HepG2 (cell line): ENCODE results near the gene SLFN12L. TPM values are rescaled to one million over a fixed set of nuclear protein-coding genes. Genes with fewer than 3 reads are reported as not detected.

ENCODE experiments used
- BRD4 ChIP-seq: sonication (generic); formaldehyde crosslinking; IDR thresholded peaks from 2 replicates; pipeline ENCODE4 v1.4.0; 2020; ENCODE audit warnings: missing genetic modification reagents
- CEBPB ChIP-seq: IDR thresholded peaks from 2 replicates; pipeline ENCODE4 v1.6.1; 2011; ENCODE audit warnings: low read depth, low read length, improper control_type of control experiment, borderline replicate concordance
- GZF1 ChIP-seq: sonication (generic); formaldehyde crosslinking; IDR thresholded peaks from 2 replicates; pipeline ENCODE4 v1.5.1; 2020; ENCODE audit warnings: mild to moderate bottlenecking, missing genetic modification reagents
- HMG20B ChIP-seq: conservative IDR thresholded peaks from 2 replicates; pipeline ENCODE4 v1.6.1; 2016; ENCODE audit warnings: missing genetic modification reagents, missing compliant biosample characterization
- MEIS2 ChIP-seq: sonication (generic); formaldehyde crosslinking; IDR thresholded peaks from 2 replicates; pipeline ENCODE4 v1.9.0; 2021; ENCODE audit warnings: mild to moderate bottlenecking, missing genetic modification reagents
- MIER3 ChIP-seq: IDR thresholded peaks from 2 replicates; pipeline ENCODE4 v1.6.1; 2016; ENCODE audit warnings: missing compliant biosample characterization, borderline replicate concordance
- NFYB ChIP-seq: sonication (generic); formaldehyde crosslinking; IDR thresholded peaks from 2 replicates; pipeline ENCODE4 v1.4.0; 2020; ENCODE audit warnings: missing genetic modification reagents
- NR2F6 ChIP-seq, 2 experiments: IDR thresholded peaks; 2 replicates each; pipeline ENCODE4 v1.6.1; 2016; ENCODE audit warnings: antibody characterized with exemption in 1 of 2, mild to moderate bottlenecking in 1 of 2
- RELA ChIP-seq: sonication (generic); formaldehyde crosslinking; IDR thresholded peaks from 2 replicates; pipeline ENCODE4 v1.4.0; 2020; ENCODE audit warnings: missing genetic modification reagents
- SALL1 ChIP-seq: sonication (generic); formaldehyde crosslinking; IDR thresholded peaks from 2 replicates; pipeline ENCODE4 v1.8.0; 2022; ENCODE audit warnings: mild to moderate bottlenecking, missing genetic modification reagents
- SMC3 ChIP-seq: IDR thresholded peaks from 2 replicates; pipeline ENCODE4 v1.6.1; 2011; ENCODE audit warnings: low read length, improper control_type of control experiment
- ZNF180 ChIP-seq: sonication (generic); formaldehyde crosslinking; IDR thresholded peaks from 2 replicates; pipeline ENCODE4 v1.4.0; 2020; ENCODE audit warnings: low read depth, missing genetic modification reagents, borderline replicate concordance
- ZNF451 ChIP-seq: sonication (generic); formaldehyde crosslinking; IDR thresholded peaks from 2 replicates; pipeline ENCODE4 v1.5.0; 2020; ENCODE audit warnings: mild to moderate bottlenecking, missing genetic modification reagents
- ZNF501 ChIP-seq: sonication (generic); formaldehyde crosslinking; IDR thresholded peaks from 2 replicates; pipeline ENCODE4 v1.5.1; 2020; ENCODE audit warnings: mild to moderate bottlenecking, moderate library complexity, missing genetic modification reagents
- ZNF530 ChIP-seq: sonication (generic); formaldehyde crosslinking; IDR thresholded peaks from 2 replicates; pipeline ENCODE4 v1.5.0; 2020; ENCODE audit warnings: low read depth, mild to moderate bottlenecking, missing genetic modification reagents
- ZNF672 ChIP-seq: sonication (generic); formaldehyde crosslinking; IDR thresholded peaks from 2 replicates; pipeline ENCODE4 v1.8.1; 2022; ENCODE audit warnings: missing genetic modification reagents
- ZNF781 ChIP-seq: sonication (generic); formaldehyde crosslinking; IDR thresholded peaks from 2 replicates; pipeline ENCODE4 v1.5.1; 2020; ENCODE audit warnings: borderline replicate concordance, mild to moderate bottlenecking, missing genetic modification reagents; ENCODE audit errors: not compliant biosample characterization
- ZSCAN20 ChIP-seq: sonication (generic); formaldehyde crosslinking; IDR thresholded peaks from 2 replicates; pipeline ENCODE4 v1.4.0; 2020; ENCODE audit warnings: missing genetic modification reagents, mild to moderate bottlenecking, borderline replicate concordance
- polyA plus RNA-seq, 8 experiments: library from polyadenylated mRNA; depleted of rRNA in 3 of 8; stranded (reverse) in 7 of 8; unstranded in 1 of 8; fragments of >200 nt; fragmentation: Illumina TruSeq in 4 of 8; extraction: Trizol in 4 of 8; gene quantifications; 2 replicates each; pipeline versions ENCODE4 v1.2.1 to v1.2.3, GENCODE V29; 2011 to 2016; ENCODE audit warnings: low read depth in 4 of 8, missing spikeins in 1 of 8, mixed read lengths in 1 of 8; ENCODE audit not compliant: insufficient read depth in 1 of 8
- total RNA-seq, 5 experiments: library from RNA; depleted of rRNA; stranded (reverse); fragments of >200 nt; fragmentation: Illumina TruSeq; extraction: Trizol; gene quantifications; 2 replicates each; pipeline ENCODE4 v1.2.3, GENCODE V29; 2016; ENCODE audit warnings: low read depth in 1 of 5
- TF ChIP-seq, protein P1 (sequence below): sonication (generic); formaldehyde crosslinking; IDR thresholded peaks from 2 replicates; pipeline ENCODE4 v1.4.0; 2020; ENCODE audit warnings: missing genetic modification reagents
- TF ChIP-seq, protein P2 (sequence below): IDR thresholded peaks from 2 replicates; pipeline ENCODE4 v1.6.1; 2016; ENCODE audit warnings: missing compliant biosample characterization, missing genetic modification reagents, borderline replicate concordance
- TF ChIP-seq, protein P3 (sequence below): sonication (generic); formaldehyde crosslinking; IDR thresholded peaks from 2 replicates; pipeline ENCODE4 v1.4.0; 2020; ENCODE audit warnings: low read depth, mild to moderate bottlenecking, missing genetic modification reagents
- TF ChIP-seq, protein P4 (sequence below): conservative IDR thresholded peaks from 2 replicates; pipeline ENCODE4 v1.6.1; 2018; ENCODE audit warnings: missing genetic modification reagents
- TF ChIP-seq, protein P5 (sequence below): sonication (generic); formaldehyde crosslinking; IDR thresholded peaks from 2 replicates; pipeline ENCODE4 v1.5.0; 2020; ENCODE audit warnings: missing genetic modification reagents, mild to moderate bottlenecking, borderline replicate concordance

Gene SLFN12L
- total and polyA plus RNA-seq, 2 of the 13 experiments (the other 11 are each of a cell fraction or from before 2014, with no cell fraction given): not detected

DNA sequence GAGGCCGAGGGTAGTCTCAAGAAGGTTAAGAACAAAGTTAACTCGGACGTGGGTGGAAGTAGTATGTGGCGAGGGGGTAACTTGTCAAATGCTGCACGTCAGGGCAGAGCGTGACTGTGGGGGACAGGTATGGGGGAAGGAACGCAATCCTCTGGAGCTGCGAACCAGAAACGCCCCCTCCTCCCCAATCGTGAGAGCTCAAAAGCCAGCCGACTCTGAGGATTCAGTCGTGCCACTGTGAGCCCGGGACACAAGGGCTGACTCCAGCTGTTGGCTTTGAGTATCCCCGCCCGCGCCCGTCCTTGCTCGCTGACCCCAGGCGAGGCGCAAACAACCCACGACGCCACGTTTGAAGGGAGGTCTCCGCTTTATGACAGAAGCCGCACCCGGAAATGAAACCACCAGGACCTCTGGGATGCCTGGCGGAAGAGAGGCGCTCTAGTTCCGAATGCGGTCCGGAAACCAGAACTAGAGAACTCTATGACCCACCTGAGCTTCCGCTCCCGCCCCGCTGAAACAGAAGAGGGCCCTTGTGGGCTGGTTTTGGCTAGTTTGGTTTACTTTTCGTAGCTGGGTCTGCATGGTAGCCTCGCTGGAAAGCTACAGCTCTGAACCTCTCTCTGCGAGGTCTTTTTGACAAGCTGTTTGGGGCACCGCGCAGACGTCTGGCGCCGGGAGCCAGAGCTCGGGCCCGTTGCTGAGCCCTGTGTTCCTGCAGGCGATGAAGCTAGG is 40.9 kb upstream of the SLFN12L start, which contains the start of gene PEX12 (continued):
- TF ChIP-seq, protein P1, sequence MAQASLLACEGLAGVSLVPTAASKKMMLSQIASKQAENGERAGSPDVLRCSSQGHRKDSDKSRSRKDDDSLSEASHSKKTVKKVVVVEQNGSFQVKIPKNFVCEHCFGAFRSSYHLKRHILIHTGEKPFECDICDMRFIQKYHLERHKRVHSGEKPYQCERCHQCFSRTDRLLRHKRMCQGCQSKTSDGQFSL: no peak
- 0 out of 2 replicates have a peak, but pooled peaks have one; percentile 59 for TF ChIP-seq GZF1 (CRISPR knock-in tag)
- peak; percentile 84 for TF ChIP-seq SALL1 (CRISPR knock-in tag)
- TF ChIP-seq, protein P2, sequence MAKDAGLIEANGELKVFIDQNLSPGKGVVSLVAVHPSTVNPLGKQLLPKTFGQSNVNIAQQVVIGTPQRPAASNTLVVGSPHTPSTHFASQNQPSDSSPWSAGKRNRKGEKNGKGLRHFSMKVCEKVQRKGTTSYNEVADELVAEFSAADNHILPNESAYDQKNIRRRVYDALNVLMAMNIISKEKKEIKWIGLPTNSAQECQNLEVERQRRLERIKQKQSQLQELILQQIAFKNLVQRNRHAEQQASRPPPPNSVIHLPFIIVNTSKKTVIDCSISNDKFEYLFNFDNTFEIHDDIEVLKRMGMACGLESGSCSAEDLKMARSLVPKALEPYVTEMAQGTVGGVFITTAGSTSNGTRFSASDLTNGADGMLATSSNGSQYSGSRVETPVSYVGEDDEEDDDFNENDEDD (CRISPR knock-in tag): peak; percentile 52; the same call in 1 of the 2 replicates
- TF ChIP-seq MEIS2 (CRISPR knock-in tag): peak; percentile 89; the same call in 1 of the 2 replicates
- TF ChIP-seq, protein P3, sequence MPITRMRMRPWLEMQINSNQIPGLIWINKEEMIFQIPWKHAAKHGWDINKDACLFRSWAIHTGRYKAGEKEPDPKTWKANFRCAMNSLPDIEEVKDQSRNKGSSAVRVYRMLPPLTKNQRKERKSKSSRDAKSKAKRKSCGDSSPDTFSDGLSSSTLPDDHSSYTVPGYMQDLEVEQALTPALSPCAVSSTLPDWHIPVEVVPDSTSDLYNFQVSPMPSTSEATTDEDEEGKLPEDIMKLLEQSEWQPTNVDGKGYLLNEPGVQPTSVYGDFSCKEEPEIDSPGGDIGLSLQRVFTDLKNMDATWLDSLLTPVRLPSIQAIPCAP (CRISPR knock-in tag): no peak
- TF ChIP-seq NFYB (CRISPR knock-in tag): peak; percentile 41; the same call in 1 of the 2 replicates
- TF ChIP-seq, protein P4, sequence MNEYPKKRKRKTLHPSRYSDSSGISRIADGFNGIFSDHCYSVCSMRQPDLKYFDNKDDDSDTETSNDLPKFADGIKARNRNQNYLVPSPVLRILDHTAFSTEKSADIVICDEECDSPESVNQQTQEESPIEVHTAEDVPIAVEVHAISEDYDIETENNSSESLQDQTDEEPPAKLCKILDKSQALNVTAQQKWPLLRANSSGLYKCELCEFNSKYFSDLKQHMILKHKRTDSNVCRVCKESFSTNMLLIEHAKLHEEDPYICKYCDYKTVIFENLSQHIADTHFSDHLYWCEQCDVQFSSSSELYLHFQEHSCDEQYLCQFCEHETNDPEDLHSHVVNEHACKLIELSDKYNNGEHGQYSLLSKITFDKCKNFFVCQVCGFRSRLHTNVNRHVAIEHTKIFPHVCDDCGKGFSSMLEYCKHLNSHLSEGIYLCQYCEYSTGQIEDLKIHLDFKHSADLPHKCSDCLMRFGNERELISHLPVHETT (CRISPR knock-in tag): peak; percentile 62; the same call in 1 of the 2 replicates
- no peak for TF ChIP-seq RELA (CRISPR knock-in tag)
- TF ChIP-seq NR2F6 (IDR thresholded peaks at IDR 0.05): no peak
- peak; percentile 72 for TF ChIP-seq NR2F6 (CRISPR knock-in tag; IDR thresholded peaks at IDR 0.05)
- peak; percentile 59; the same call in 1 of the 2 replicates for TF ChIP-seq MIER3 (CRISPR knock-in tag)
- TF ChIP-seq ZNF451 (CRISPR knock-in tag): no peak
- TF ChIP-seq, protein P5, sequence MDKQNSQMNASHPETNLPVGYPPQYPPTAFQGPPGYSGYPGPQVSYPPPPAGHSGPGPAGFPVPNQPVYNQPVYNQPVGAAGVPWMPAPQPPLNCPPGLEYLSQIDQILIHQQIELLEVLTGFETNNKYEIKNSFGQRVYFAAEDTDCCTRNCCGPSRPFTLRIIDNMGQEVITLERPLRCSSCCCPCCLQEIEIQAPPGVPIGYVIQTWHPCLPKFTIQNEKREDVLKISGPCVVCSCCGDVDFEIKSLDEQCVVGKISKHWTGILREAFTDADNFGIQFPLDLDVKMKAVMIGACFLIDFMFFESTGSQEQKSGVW (CRISPR knock-in tag): no peak
- TF ChIP-seq ZNF501 (CRISPR knock-in tag): peak; percentile 92
- TF ChIP-seq ZNF781: peak; percentile 90
- TF ChIP-seq ZNF672 (CRISPR knock-in tag): no peak
- no peak for TF ChIP-seq SMC3
- peak; percentile 58; the same call in 1 of the 2 replicates for TF ChIP-seq HMG20B (CRISPR knock-in tag)
- no peak for TF ChIP-seq ZNF180
- no peak for TF ChIP-seq CEBPB
- peak; percentile 76; the same call in 1 of the 2 replicates for TF ChIP-seq ZSCAN20
- TF ChIP-seq ZNF530 (CRISPR knock-in tag): no peak
- TF ChIP-seq BRD4: peak; percentile 56; the same call in 1 of the 2 replicates
